GM19372 (cell line): ENCODE results near the gene TDRD7.
"Not testable (repeated sequence)": the region's sequence is repeated elsewhere in the genome, so short reads cannot be mapped to it uniquely, and the experiment has no call there.

Experiments
- ATAC-seq: cut with Tn5 transposase; IDR thresholded peaks from one replicate; pipeline ENCODE4 v1.9.1; 2021; ENCODE audit warnings: mild to moderate bottlenecking, low read depth, moderate library complexity; ENCODE audit not compliant: unreplicated experiment

Gene TDRD7

GRCh38 chr9:97473717-97474116, 61.8 kb downstream of the TDRD7 start:
- no peak for ATAC-seq

- no peak for ATAC-seq
Observed at GRCh38 chr9:97474372-97474925, 62.6 kb downstream of the TDRD7 start.

GRCh38 chr9:97475059-97475458, 63.2 kb downstream of the TDRD7 start:
- no peak for ATAC-seq

GRCh38 chr9:97478301-97478981, 66.5 kb downstream of the TDRD7 start:
- no peak for ATAC-seq

DNA sequence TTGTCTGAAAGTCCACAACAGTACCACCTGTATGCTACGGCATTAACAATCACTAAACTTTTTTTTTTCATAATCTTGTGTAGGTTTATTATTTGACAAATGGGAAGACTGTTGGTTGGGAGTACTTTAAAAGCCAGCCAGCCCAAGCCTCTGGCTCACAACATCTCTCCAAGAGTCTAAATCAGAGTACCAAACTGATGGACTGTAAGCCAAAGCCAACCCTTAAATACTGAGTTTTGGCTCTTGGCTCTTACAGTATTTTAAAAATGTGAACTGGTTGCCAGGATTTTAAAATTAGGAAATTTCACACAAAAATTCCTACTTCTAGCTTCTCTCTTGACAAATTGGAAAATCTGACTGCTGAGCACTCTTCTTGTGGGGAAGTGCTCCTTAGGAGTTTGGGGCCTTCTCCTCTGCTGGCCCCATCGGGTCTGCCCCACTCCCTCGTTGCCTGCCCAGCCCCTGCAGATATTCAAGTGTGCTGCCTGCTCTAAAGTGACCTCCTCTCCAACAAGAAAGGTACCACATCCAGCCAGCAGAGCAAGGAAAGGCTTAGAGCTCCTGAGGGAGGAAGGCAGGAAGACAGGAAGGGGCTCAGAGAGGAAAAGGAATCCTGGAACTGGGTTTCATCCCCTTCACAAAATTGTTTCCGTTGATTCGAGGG, 67.7 kb downstream of the TDRD7 start:
- no peak for ATAC-seq

- ATAC-seq = no peak
Observed at GRCh38 chr9:97480174-97480573, 68.3 kb downstream of the TDRD7 start.

GRCh38 chr9:97480749-97481148, 68.9 kb downstream of the TDRD7 start:
- no peak for ATAC-seq

DNA sequence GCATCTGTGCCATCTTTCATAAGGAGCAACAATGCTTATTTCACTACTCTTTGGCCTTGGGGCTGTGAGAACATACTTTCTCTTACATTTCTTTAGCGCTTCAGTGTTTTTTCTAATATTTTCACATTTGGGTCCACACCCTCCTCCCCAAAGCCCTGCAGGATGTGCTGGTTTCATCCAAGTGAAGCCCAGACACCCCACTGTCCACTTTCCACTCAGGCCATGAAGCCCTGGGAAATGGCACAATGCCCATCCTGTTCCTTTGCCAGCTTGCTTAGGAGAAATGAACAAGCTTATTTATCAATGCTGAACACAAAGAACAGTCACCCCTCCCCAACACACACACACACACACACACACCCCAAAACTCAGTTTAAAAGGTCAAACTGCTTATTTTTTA, 72.2 kb downstream of the TDRD7 start:
- no peak for ATAC-seq

DNA sequence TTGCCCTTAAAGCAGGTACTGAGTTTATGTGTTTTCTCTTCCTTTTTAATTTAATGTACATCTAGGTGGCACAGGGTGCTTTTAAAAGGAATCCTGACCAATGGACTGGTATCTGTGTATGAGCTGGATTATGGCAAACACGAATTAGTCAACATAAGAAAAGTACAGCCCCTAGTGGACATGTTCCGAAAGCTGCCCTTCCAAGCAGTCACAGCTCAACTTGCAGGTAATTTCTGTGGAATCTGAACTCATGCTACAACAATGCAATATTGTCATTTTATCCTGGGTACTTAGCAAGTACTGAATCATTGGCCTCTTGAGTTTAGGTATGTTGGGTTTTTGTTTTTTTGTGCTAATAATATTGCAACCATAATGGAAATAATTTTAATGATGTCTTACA, 75.2 kb downstream of the TDRD7 start:
- ATAC-seq = no peak

- ATAC-seq = no peak
Observed at GRCh38 chr9:97487861-97488260, 76.0 kb downstream of the TDRD7 start.

- no peak for ATAC-seq
Observed at GRCh38 chr9:97491216-97491999, 79.5 kb downstream of the TDRD7 start.

GRCh38 chr9:97497558-97498375, 85.9 kb downstream of the TDRD7 start:
- ATAC-seq = not testable (repeated sequence)

DNA sequence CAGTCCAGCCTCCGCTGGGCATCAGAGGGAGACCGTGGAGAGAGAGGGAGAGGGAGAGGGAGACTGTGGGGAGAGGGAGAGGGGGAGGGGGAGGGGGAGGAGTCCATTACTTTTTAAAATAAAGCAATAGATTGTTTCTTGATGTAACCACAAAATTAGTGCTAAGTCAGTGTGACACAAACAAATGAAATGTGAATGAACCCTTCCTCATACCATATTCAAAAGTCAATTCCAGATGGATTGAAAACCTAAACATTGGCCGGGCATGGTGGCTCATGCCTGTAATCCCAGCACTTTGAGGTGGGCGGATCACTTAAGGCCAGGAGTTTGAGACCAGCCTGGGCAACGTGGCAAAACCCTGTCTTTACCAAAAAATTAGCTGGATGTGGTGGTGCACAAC, 87.0 kb downstream of the TDRD7 start:
- ATAC-seq = not testable (repeated sequence)

GRCh38 chr9:97500263-97500662, 88.4 kb downstream of the TDRD7 start:
- no peak for ATAC-seq

DNA sequence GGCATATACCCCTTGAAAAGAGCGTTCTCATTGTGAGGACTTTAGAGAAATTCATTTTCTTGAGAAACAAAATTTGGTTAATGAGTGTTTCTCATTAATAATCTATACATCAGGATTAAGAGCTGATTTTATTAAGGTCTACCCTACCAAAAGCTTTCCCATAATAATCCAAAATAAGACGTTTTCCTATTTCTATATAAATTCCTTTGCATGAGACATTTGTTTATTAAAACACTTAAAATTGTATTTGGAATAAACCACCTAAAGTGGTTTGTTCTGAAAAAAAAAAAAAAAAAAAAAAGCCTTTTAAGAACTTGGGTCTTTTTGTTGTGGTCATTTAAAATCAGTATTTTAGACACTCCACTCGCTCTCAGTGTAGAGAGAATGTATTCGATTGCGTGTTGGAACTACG, 88.9 kb downstream of the TDRD7 start:
- no peak for ATAC-seq

DNA sequence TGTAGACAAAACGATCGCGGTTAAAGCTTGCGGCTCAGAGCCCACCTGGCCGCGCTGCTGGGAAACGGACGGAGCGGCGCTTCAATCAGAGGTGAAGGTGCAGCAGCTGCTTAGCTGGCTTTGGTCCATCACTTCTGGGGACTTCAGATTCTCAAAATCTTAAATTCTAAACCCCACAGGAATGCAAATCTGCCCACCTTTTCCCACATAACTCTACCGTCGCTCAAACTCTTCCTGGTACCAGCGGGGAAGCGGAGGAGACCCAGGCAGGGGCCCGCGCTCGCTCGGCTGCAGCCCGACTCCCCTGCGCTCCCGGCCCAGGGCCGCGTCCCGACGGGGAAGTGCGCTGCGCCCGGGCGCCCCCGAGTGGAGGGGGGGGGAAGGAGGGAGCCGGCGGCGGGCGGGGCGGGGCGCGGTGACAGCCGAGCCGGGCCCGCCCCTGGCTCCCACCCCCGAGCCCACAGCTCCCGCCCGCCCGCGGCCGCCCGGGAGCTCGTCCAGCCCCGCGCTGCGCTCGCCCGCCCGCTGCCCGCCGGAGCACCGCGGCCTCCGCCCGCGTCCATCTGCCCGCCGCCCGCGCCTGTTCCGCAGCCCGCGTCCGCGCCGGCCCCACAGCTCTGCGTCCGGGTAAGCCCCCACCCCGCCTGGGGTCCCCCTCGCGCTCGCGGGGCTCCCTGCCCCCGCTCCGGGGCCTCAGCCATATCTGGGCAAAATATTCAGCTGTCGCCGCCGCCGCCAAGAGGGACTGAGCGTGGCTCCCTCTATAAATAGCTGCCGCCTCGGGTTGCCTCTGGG, 89.5 kb downstream of the TDRD7 start, which contains the start of gene TMOD1:
Gene TMOD1 (plus strand): TSS at position 490 of the 795 bp plus-strand sequence. CDS start 22,523 bp downstream, outside the sequence.
- no peak for ATAC-seq

GRCh38 chr9:97501972-97502221, 90.0 kb downstream of the TDRD7 start:
- ATAC-seq = no peak

DNA sequence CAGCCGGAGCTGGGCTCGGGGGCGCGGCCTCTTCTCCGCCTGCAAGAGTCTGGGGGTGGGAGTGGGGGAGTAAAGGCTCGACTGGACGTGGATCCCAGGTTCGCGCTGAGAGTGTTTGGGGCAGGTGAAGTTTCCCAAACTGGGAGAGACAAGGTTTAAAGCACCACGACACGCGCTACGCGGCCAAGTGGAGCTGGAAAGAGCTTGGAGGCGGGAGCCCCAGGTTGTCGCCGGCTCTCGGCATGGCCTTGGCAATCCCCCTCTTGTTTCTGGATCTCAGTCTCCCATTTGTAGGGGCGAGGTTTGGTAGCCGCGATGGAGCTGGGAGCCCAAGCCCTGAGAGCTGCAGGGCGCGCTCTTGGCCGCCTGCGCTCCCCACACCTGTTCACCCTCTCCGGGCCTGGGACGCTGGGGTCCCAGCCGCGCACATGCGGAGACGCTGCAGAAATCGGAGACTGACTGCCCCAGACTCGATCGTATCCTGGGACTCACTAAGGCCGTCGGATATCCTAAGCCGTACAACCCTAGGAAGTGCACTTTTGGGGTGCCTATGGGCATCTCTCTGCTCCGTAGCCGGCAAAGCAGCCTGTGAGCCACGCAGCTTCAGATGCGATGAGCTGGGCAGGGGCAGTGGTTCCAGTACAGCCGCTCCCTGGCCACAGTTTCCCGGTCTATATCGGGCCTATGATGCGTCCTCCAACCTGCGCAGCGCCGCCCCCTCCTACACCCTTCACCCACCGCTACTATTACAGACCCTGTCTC, 90.5 kb downstream of the TDRD7 start:
- no peak for ATAC-seq
